Pancreas (tissue), 10 donors: ENCODE measurements around the gene PTGR2. TPM values are rescaled to one million over a fixed set of nuclear protein-coding genes. Genes with fewer than 3 reads are reported as not detected.

Source experiments
- ATAC-seq, 4 donors: fragments of 200-7000 bp; cut with Tn5 transposase; one replicate each; pipeline versions ENCODE4 v1.8.0 to v1.9.1; 2020; ENCODE audit warnings: mild to moderate bottlenecking in 4 of 4, moderate library complexity in 4 of 4
- DNase-seq, 6 donors: peaks; one replicate each; pipeline ENCODE4 v3.0.0-alpha.2; 2020
- FAIRE-seq: peaks from 2 replicates; lab custom pipeline; 2012; peaks lifted over from hg19 to GRCh38; lab: Jason Lieb, UNC
- H3K27ac ChIP-seq, 4 donors: fragments of 200-600 bp; sonication (generic); 1 replicate in 3 of 4; 2 replicates in 1 of 4; pipeline versions ENCODE4 v1.5.0 to v1.8.0; 2020
- H3K27me3 ChIP-seq, 4 donors: fragments of 200-600 bp; one replicate each; pipeline ENCODE4 v1.8.0; 2021
- H3K36me3 ChIP-seq, 3 donors: fragments of 200-600 bp; sonication (generic) in 1 of 3; one replicate each; pipeline versions ENCODE4 v1.5.0 to v1.8.0; 2020 to 2021
- H3K4me1 ChIP-seq, 3 donors: fragments of 200-600 bp; one replicate each; pipeline ENCODE4 v1.8.0; 2021
- H3K4me3 ChIP-seq, 4 donors: fragments of 200-600 bp; sonication (generic) in 2 of 4; one replicate each; pipeline versions ENCODE4 v1.5.0 to v1.8.0; 2020 to 2021
- H3K9me3 ChIP-seq, 4 donors: fragments of 200-600 bp; one replicate each; pipeline ENCODE4 v1.8.0; 2021
- CTCF ChIP-seq, 4 donors: fragments of 200-600 bp; sonication (generic) in 3 of 4; IDR thresholded peaks; one replicate each; pipeline versions ENCODE4 v1.5.0 to v1.8.0; 2021; ENCODE audit warnings: antibody characterized with exemption in 4 of 4
- WGBS, 2 donors: extraction: QIAGEN DNeasy Blood & Tissue Kit; methylation state at CpG; one replicate each; pipeline ENCODE4 v1.1.7; 2013; 5-methylcytosine and 5-hydroxymethylcytosine counted together
- intact Hi-C, 3 donors: fragments of 100-400 bp; cut with DNase I; formaldehyde crosslinking; loops; one replicate each; pipeline versions ENCODE4 v1.11.1 to v1.14.2; 2022
- polyA plus RNA-seq, 2 donors: library from polyadenylated mRNA; stranded (reverse); fragments of 200-250 nt; gene quantifications; one replicate each; pipeline ENCODE4 v1.2.3, GENCODE V29; 2013
- total RNA-seq, 6 donors: library from RNA; stranded (reverse); fragmentation: NEBNext Ultra II Directional in 4 of 6; extraction: Animal tissue kit (Norgen Biotek cat#: 25700) in 4 of 6; gene quantifications; one replicate each; pipeline versions ENCODE4 v1.2.1 to v1.2.4, GENCODE V29; 2021 to 2023
- donor health status: healthy with polysubstance abuse.
- donor health status: DM: no; HTN: no; CAD: no; lungs with moderate emphysema.
- donor health status: DM: no; HTN: no; CAD: no.
- donor health status: control.
- donor health status: control.
- donor health status: Bipolar disorder and iron deficiency.
- donor health status: DM: yes; HTN: yes; CAD: no.
- donor health status: DM: no; HTN: no; CAD: no.
- donor health status: DM: no; HTN: no; CAD: no.
- donor health status: DM: yes; HTN: yes; CAD: no.

The PTGR2 gene
- total and polyA plus RNA-seq, 8 donors: 3.5 to 7.2 (median 5.2) TPM

DNA sequence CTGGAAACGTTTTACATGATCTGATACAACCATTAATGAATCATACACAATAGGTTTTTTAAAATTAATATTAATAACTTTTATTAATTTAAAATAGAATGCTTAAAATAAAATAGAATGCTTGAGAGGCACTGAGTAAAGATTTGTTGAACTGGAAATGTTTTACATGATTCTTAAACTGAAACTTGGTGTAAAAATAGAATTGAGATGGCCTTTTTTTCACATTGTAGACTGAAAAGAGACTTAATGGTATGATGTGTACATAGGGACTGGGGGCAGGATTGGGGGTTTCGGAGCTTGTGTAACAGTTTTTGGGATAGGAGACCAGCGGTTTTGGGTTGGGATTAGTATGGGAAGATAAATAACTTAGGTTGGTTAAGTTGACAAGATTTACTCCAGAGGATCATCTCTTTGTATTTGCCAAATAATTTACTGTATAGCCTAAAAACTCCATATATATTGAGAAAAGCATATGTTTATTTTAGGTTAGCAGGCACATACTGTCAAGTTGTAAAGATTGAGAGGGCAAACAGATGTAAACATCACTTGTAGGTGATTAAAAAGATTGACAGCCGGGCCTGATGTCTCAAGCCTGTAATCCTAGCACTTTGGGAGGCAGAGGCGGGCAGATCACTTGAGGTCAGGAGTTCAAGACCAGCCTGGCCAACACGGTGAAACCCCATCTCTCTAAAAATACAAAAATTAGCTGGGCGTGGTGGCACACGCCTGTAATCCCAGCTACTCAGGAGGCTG is 33.0 kb downstream of the PTGR2 start:
- FAIRE-seq (peak; percentile 9), DNase-seq (no peak), ATAC-seq (no peak)
- 81 to 88% methylated on average over 8 of the region's 8 CpGs for WGBS, 2 donors
- intact Hi-C loops: no loop called here
- TF ChIP-seq CTCF (IDR thresholded peaks at IDR 0.05): no peak
- Histone ChIP-seq H3K4me1 (peaks cover 3 to 19% (median 9%) of the 10 kb centered on the region in 3 donors), H3K9me3 (no peaks in the 10 kb centered on the region), H3K36me3 (no peaks in the 10 kb centered on the region), H3K27me3 (no peaks in the 10 kb centered on the region), H3K27ac (no peak overlapping the region), H3K4me3 (no peak overlapping the region)

DNA sequence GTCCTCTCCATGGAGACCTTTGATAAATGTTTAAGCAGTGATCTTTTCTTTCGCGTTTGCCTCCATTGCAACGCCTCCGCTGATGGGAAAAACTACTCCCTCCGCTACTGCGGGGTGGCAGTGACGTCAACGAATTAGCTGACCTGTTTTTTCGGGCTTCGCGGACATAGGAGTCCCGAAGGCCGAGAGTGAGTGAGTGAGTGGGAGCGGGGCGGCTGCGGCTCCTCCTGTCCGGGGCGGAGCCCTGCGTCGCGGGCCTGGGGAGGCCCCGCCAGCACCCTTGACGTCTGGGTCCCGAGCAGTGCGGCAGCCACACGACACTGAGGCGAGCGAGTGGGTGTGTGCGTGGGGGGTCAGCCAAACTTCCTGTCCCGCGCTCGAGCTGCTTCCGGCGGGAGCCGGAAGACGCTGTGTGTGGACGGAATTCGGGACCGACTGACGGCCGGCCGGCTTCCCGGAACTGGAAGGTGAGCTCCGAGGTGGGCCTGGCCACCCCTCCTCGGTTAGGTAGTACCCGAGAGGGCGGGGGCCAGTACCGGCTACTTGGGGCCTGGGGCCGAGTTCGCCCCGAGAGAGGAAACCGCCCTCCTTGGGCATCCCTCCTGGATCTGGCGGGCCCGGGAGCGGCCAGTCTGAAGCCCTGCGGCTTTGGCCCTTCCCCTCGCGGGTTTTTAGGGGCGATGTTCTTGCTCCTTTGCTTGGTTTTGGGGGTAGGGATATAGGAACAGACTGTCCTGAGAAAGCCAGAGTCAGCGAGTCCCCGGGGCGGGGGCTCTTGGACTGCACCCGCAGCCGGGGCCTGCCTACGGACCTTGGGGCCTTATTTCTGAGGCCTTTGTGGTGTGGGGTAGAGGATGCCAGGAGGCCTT is 35.1 kb downstream of the PTGR2 start, which contains the start of gene ZNF410:
TSS of gene ZNF410 (plus strand) at position 411 of the 869 bp plus-strand sequence. CDS start 5,317 bp downstream, outside the sequence.
- DNase-seq (peak; percentile 90 to 96 (median 92)), ATAC-seq (peak; percentile 96 to 99 (median 97)), FAIRE-seq (peak; percentile 13)
- H3K9me3 ChIP-seq: no peaks in the 10 kb centered on the region
- H3K4me3 ChIP-seq: peak within 1 kb of the TSS; percentile 64 to 97 (median 86)
- WGBS, 2 donors: 0% methylated on average over 55 to 65 of the region's 65 CpGs
- no peaks in the 10 kb centered on the region for H3K27me3 ChIP-seq
- H3K4me1 ChIP-seq: peaks cover 3 to 19% (median 9%) of the 10 kb centered on the region in 3 donors
- intact Hi-C loops: no loop called here
- peak within 1 kb of the TSS; percentile 68 to 91 (median 86) for H3K27ac ChIP-seq
- no peak for TF ChIP-seq CTCF (IDR thresholded peaks at IDR 0.05)
- no peaks in the 10 kb centered on the region for H3K36me3 ChIP-seq

DNA sequence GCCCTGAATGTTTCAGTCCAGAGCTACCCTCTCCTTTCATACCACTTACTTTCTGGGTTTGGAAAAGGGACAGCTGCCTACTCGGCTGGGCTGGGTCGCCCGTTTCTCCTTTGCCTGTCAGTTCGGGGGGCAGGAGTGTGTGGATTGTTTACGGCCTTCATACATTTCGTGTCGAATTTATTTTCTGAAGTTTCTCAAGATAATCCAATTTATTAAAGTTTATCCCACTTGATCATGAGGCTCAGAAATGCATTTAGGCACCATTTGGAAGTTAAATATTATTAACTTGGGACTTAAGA is 35.6 kb downstream of the PTGR2 start:
- Histone ChIP-seq H3K4me3 (peak overlapping the region; percentile 64 to 97 (median 86)), H3K27me3 (no peaks in the 10 kb centered on the region), H3K4me1 (peaks cover 3 to 19% (median 9%) of the 10 kb centered on the region in 3 donors), H3K36me3 (no peaks in the 10 kb centered on the region), H3K27ac (peak overlapping the region; percentile 68 to 91 (median 86)), H3K9me3 (no peaks in the 10 kb centered on the region)
- ATAC-seq (no peak), DNase-seq (no peak), FAIRE-seq (no peak)
- WGBS, 2 donors: 1% methylated on average over 7 of the region's 7 CpGs
- intact Hi-C loops: no loop called here
- TF ChIP-seq CTCF (IDR thresholded peaks at IDR 0.05): no peak

- FAIRE-seq: no peak
- H3K9me3 ChIP-seq: no peaks in the 10 kb centered on the region
- no peak for TF ChIP-seq CTCF (IDR thresholded peaks at IDR 0.05)
- peaks cover 3 to 19% (median 9%) of the 10 kb centered on the region in 3 donors for H3K4me1 ChIP-seq
- no peaks in the 10 kb centered on the region for H3K36me3 ChIP-seq
- DNase-seq: no peak
- intact Hi-C loops: no loop called here
- H3K27ac ChIP-seq: peak overlapping the region in 3 of 4 donors; percentile 81 to 91 (median 90)
- WGBS, 2 donors: 8% methylated on average over 7 of the region's 7 CpGs
- H3K4me3 ChIP-seq: peak overlapping the region; percentile 64 to 97 (median 86)
- ATAC-seq: no peak
- no peaks in the 10 kb centered on the region for H3K27me3 ChIP-seq
Observed at GRCh38 chr14:73887694-73888459, 36.2 kb downstream of the PTGR2 start.
